ENCODE results near the gene MFAP4.

- TF ChIP-seq, protein P1, sequence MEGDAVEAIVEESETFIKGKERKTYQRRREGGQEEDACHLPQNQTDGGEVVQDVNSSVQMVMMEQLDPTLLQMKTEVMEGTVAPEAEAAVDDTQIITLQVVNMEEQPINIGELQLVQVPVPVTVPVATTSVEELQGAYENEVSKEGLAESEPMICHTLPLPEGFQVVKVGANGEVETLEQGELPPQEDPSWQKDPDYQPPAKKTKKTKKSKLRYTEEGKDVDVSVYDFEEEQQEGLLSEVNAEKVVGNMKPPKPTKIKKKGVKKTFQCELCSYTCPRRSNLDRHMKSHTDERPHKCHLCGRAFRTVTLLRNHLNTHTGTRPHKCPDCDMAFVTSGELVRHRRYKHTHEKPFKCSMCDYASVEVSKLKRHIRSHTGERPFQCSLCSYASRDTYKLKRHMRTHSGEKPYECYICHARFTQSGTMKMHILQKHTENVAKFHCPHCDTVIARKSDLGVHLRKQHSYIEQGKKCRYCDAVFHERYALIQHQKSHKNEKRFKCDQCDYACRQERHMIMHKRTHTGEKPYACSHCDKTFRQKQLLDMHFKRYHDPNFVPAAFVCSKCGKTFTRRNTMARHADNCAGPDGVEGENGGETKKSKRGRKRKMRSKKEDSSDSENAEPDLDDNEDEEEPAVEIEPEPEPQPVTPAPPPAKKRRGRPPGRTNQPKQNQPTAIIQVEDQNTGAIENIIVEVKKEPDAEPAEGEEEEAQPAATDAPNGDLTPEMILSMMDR (IDR thresholded peaks at IDR 0.05; ENCODE audit: insufficient read depth, low read length): no peak
- no peak for TF ChIP-seq POLR2AphosphoS5 (IDR thresholded peaks at IDR 0.05; ENCODE audit: low read depth)
- TF ChIP-seq GABPA (IDR thresholded peaks at IDR 0.05; ENCODE audit: low read depth): no peak
- no peak for TF ChIP-seq REST (IDR thresholded peaks at IDR 0.05; ENCODE audit: insufficient replicate concordance, low read depth)
These were observed 47.6 kb downstream of the MFAP4 start for GRCh38 chr17:19339341-19339815.
